ENCODE results near the gene NPM1.
"Not testable (repeated sequence)": the region's sequence is repeated elsewhere in the genome, so short reads cannot be mapped to it uniquely, and the experiment has no call there.

Gene NPM1

GRCh38 chr5:171402751-171403150 lies 15.1 kb downstream of the NPM1 start:
- H3K36me3 ChIP-seq (ENCODE audit: control insufficient read depth in 2 of 2, insufficient read depth in 1 of 2, low read length in 2 of 2): peaks cover 70 to 75% of the 10 kb centered on the region in 2 experiments
- H3K27ac ChIP-seq (ENCODE audit: extremely low read depth, low read depth, low read length); H3K9me3 ChIP-seq (ENCODE audit: control insufficient read depth, insufficient read depth, low read depth, low read length); H3K4me1 ChIP-seq (ENCODE audit: control insufficient read depth, insufficient read depth, low read length); H3K4me3 ChIP-seq (ENCODE audit: low read depth, low read length); CTCF ChIA-PET; POLR2A ChIA-PET: not testable (repeated sequence)
- TF ChIP-seq ZNF362 (tag by site-specific recombination; IDR thresholded peaks at IDR 0.05): peak; percentile 70; the same call in 1 of the 2 replicates

GRCh38 chr5:171405615-171406014 lies 18.0 kb downstream of the NPM1 start:
- H3K27ac ChIP-seq (ENCODE audit: extremely low read depth, low read depth, low read length): no peak overlapping the region

GRCh38 chr5:171407234-171407633 lies 19.6 kb downstream of the NPM1 start:
- CTCF ChIA-PET: no interaction called here
- Histone ChIP-seq H3K9me3 (ENCODE audit: control insufficient read depth, insufficient read depth, low read depth, low read length) (no peaks in the 10 kb centered on the region), H3K4me3 (ENCODE audit: low read depth, low read length) (no peak overlapping the region), H3K4me1 (ENCODE audit: control insufficient read depth, insufficient read depth, low read length) (no peaks in the 10 kb centered on the region), H3K36me3 (ENCODE audit: control insufficient read depth in 2 of 2, insufficient read depth in 1 of 2, low read length in 2 of 2) (peaks cover 69 to 75% of the 10 kb centered on the region in 2 experiments), H3K27ac (ENCODE audit: extremely low read depth, low read depth, low read length) (no peak overlapping the region)
- TF ChIP-seq BCL6B (tag by site-specific recombination; IDR thresholded peaks at IDR 0.05) (no peak), ZNF792 (tag by site-specific recombination; IDR thresholded peaks at IDR 0.05) (no peak), ZNF354C (tag by site-specific recombination; IDR thresholded peaks at IDR 0.05; ENCODE audit: borderline replicate concordance, low read depth) (no peak), ZNF24 (tag by site-specific recombination; IDR thresholded peaks at IDR 0.05) (no peak), ZNF174 (tag by site-specific recombination; IDR thresholded peaks at IDR 0.05) (no peak)
- POLR2A ChIA-PET: no interaction called here

More at GRCh38 chr5:171405615-171406014, 18.0 kb downstream of the NPM1 start:
- no peaks in the 10 kb centered on the region for H3K9me3 ChIP-seq (ENCODE audit: control insufficient read depth, insufficient read depth, low read depth, low read length)
- H3K4me1 ChIP-seq (ENCODE audit: control insufficient read depth, insufficient read depth, low read length): no peaks in the 10 kb centered on the region
- POLR2A ChIA-PET: no interaction called here
- H3K4me3 ChIP-seq (ENCODE audit: low read depth, low read length): no peak overlapping the region
- TF ChIP-seq ZNF654 (tag by site-specific recombination; IDR thresholded peaks at IDR 0.05; ENCODE audit: low read depth) (peak; percentile 18), ZFP3 (tag by site-specific recombination; IDR thresholded peaks at IDR 0.05; ENCODE audit: low read depth) (no peak)
- CTCF ChIA-PET: interaction anchor here (0.8 to 1.3 kb wide), 4 partner anchors 12 to 500 kb away, joined by 3 to 10 read pairs (median 4); partner anchors contain the start of gene FGF18
- peaks cover 69 to 75% of the 10 kb centered on the region in 2 experiments for H3K36me3 ChIP-seq (ENCODE audit: control insufficient read depth in 2 of 2, insufficient read depth in 1 of 2, low read length in 2 of 2)

GRCh38 chr5:171409164-171410136 lies 21.8 kb downstream of the NPM1 start:
- TF ChIP-seq ZBTB17 (tag by site-specific recombination; IDR thresholded peaks at IDR 0.05) (0 out of 2 replicates have a peak, but pooled peaks have one; percentile 19), ZNF302 (tag by site-specific recombination; IDR thresholded peaks at IDR 0.05; ENCODE audit: low read depth) (no peak)
- CTCF ChIA-PET: interaction anchor here (1.2 to 2.3 kb wide), 2 partner anchors 9 to 498 kb away, joined by 3 to 6 read pairs; no protein-coding TSS in a partner anchor

More at GRCh38 chr5:171409164-171410136, 21.8 kb downstream of the NPM1 start:
- no peak overlapping the region for H3K4me3 ChIP-seq (ENCODE audit: low read depth, low read length)
- no peaks in the 10 kb centered on the region for H3K9me3 ChIP-seq (ENCODE audit: control insufficient read depth, insufficient read depth, low read depth, low read length)
- H3K27ac ChIP-seq (ENCODE audit: extremely low read depth, low read depth, low read length): no peak overlapping the region
- H3K36me3 ChIP-seq (ENCODE audit: control insufficient read depth in 2 of 2, insufficient read depth in 1 of 2, low read length in 2 of 2): peaks cover 78 to 94% of the 10 kb centered on the region in 2 experiments
- POLR2A ChIA-PET: no interaction called here
- no peaks in the 10 kb centered on the region for H3K4me1 ChIP-seq (ENCODE audit: control insufficient read depth, insufficient read depth, low read length)
